Amniotic epithelial cell (primary cell): ENCODE measurements around the gene GPC1.
"Not testable (repeated sequence)": the region's sequence is repeated elsewhere in the genome, so short reads cannot be mapped to it uniquely, and the experiment has no call there.

ENCODE experiments used
- DNase-seq: peaks from one replicate; pipeline ENCODE4 v3.0.0-alpha.2; 2010; ENCODE audit warnings: low read depth

Gene GPC1

DNA sequence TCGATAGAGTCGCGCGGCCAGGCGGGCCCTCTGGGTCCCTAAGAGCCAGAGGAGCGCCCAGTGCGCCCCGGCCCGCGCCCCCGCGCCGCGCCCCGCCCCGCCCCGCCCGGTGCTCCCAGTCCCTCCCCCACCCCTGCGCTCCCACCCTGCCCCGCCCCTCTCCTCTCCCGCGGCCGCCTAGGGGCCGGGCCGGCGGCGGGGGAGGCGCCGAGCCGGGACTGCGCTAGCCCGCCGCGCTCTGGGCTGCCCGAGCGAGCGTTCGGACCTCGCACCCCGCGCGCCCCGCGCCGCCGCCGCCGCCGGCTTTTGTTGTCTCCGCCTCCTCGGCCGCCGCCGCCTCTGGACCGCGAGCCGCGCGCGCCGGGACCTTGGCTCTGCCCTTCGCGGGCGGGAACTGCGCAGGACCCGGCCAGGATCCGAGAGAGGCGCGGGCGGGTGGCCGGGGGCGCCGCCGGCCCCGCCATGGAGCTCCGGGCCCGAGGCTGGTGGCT is at the start of gene GPC1:
Gene GPC1 (plus strand): TSS at position 207 of the 491 bp plus-strand sequence. CDS start 256 bp downstream, at position 463.
- peak; percentile 69 for DNase-seq

DNA sequence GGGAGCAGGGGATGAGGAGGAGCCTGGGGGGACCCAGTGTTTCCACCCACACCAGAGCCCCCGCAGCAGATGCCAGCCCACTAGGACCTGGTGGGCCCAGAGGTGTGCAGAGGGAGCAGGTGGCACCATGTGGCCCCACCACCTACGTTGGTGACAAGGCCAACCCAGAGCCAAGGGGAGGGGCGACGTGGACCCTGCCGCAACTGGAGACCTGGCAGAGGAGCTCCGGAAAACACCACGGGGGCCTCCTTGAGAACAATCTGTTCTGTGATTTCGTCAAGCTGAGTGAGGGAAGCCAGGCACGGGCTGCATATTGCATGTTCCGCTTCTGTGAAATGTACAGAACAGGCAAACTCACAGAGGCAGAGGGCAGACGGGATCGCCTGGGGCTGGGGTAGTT is 49.1 kb upstream of the GPC1 start:
- peak; percentile 79 for DNase-seq

DNA sequence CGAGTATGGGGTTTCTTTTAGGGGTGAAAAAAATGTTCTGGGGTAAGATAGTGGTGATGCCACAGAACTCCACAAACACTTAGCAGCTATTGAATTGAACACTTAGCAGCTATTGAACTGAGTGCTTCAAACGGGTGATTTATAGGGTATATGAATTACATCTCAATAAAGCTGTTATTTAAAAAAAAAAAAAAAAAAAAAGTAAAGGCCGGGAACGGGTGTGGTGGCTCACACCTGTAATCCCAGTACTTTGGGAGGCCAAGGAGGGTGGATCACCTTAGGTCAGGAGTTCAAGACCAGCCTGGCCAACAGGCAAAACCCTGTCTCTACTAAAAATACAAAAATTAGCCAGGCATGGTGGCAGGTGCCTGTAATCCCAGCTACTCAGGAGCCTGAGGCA is 48.7 kb upstream of the GPC1 start:
- DNase-seq = not testable (repeated sequence)

DNA sequence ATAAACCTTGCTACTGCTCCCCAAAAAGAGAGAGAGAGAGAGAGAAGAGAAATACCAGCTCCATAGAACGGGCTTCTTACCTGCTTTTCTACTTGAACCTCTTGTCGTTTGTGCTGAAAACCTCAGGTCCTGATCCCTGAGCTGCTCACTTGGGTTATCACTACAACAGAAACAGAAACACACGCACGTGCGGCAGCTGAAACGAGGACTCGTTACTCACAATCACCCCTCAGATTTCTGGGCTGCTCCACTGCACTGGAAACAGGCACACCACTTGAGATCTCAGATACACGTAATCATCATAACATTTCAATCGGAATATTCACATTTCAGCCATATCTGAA is 48.2 kb upstream of the GPC1 start:
- DNase-seq = no peak

DNA sequence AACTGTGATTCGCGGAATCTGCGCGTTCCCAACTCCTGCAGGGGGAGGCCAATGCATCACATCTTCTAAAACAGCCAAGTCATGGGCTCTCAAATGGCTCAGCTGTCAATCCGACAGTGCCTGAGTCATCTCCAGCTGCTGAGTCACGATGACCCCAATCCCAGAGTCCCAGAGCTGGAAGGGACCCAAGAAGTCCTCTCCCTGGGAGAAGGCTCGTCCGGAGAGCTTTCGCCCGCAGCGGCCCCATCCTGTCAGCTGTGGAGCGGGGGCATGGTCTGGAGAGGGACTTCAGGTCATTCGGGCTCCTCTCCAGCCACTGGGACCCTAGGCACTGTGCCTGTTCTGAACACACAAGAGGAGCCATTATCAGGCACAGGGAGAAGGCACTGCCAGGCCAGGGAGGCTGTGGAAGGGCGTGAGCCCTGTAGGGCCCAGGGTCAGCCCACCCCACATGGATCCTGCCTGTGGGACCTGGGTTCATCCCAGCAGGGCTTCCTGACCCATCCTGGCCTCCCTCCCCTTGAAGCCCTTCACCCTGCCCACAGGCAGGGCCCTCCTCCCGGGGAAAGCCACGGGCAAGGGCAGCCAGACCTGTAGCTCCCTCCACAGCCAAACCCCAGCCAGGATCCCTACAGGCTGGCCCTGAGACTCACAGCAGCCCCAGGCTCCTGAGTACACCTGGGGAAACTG is 47.6 kb upstream of the GPC1 start:
- peak; percentile 93 for DNase-seq

DNA sequence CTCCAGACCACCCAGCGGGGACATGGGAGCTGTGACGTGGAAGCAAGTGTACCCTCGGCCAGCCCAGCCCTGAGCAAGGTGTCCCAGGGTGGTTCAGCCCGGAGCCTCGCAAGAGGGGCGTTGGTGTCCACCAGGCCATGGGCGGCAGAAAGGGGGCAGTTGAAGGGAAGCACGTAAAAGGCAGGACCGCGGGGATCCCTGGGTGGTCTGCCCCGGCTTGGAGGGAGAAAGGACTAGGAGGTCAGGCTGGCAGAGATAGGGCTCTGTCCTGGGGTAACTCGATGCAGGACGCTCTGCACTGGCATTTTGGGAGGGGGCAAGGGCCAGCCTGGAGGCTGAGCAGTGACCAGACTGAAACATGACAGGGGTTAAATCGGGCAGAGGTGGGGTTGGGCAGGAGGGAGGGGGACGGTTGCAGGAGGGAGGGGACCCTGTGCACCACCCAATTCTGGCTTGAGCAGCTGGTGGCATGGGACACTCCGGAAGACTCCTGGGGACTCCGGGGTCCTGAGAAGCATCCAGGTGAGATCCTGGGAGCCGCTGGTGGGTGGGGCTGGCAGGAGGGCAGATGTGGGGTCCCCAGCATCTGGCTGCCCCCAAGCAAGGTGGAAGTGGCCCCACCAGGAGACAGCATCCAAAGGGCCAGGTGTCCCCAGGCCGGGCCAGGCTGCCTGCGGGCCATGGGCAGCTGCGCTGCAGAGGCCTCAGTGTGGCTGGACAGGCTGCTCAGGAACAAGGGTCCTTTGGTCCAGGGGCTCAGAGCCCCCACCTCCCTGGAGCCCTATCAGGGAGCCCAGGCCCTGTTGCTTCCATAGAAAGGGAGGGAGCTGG is 46.8 kb upstream of the GPC1 start:
- no peak for DNase-seq

GRCh38 chr2:240389302-240389805 is 46.1 kb upstream of the GPC1 start:
- no peak for DNase-seq

DNA sequence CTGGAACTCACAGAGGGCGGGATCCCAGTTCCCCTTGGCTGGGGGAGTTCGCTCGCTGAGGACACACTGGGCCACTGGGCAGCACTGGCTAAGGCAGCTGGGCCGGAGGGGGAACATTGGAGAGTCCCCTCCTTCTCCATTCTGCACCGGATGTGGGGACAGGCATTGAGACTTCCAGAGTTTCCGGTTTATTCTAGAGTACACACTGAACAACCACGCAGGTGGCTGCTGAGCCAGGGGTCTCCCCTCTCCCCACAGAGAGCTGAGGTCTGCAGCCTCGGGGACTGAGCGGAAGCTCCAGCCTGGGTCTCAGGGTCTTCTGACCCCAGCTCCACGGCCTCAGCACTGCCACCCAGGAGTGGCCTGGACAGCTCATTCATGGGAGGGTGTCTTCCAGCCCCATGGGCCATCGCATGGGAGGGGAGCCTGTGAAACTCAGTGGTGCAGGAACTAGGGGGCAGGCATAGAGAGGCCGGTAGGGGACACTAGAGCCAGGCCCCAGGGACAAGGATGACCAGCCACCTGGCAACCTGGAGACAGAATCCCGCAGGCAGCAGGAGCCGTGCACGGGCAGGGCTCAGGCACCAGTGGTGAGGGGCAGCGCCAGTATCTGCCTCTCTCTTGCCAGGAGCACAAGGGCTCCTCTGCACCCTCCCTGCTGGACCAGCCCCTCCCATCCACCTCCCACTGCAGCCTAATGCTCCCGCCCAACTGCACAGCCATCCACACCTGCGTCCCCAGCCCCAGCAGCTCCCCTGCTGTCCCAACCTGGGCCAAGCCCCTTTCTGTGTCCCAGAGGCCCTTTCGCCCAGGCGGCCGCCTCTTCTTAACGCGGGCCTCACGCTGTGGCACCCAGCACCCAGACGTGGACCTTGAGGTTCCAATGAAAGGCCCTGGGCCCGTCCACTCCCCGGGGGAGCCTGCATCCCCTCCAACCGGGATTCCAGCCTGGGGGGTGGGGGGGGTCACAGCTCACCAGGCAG is 45.1 kb upstream of the GPC1 start:
- no peak for DNase-seq

GRCh38 chr2:240391111-240392051 is 44.1 kb upstream of the GPC1 start:
- DNase-seq = no peak

- no peak for DNase-seq
Observed at GRCh38 chr2:240392084-240392947, 43.1 kb upstream of the GPC1 start.

- DNase-seq = no peak
Observed at GRCh38 chr2:240392948-240393830, 42.3 kb upstream of the GPC1 start.

DNA sequence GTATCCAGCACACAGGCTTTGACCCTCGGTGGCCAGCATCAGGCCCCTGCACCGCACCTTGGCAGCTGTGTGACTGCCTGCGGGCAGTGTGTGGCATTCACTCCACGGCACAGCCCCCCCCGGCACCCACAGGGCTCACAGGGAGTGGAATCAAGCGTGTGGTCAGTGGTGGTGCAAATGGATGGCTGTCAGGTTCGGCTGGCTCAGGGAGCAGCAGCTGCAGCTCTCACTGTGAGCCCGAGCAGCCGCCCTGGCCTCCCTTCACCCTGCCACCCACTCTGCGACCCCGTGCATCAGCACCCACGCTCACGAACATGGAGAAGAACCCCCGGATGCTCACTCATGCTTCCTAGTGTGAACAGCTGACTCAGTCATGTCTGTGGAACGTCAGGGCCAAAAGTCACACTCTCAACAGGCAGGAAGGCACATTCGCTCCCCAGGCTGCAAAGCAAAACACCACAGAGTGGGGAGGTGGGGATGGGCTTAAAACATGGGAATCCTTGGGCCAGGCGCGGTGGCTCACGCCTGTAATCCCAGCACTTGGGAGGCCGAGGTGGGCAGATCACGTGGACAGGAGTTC is 41.5 kb upstream of the GPC1 start:
- peak; percentile 42 for DNase-seq

DNA sequence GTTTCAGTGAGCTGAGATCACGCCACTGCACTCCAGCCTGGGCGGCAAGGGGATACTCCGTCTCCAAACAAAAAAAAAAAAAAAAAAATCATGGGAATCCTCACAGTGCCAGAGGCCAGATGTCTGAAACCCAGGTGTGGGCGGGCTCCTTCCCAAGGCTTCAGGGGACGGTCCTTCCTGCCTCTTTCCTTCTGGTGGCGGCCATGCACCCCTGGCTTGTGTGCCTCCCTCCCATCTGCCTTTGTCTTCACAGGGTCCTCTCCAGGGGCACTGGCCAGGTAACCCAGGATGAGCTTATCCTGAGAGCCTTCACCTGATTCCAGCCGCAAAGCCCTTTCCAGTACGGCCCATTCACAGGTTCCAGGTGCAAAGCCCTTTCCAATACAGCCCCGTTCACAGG is 40.9 kb upstream of the GPC1 start:
- DNase-seq = no peak

DNA sequence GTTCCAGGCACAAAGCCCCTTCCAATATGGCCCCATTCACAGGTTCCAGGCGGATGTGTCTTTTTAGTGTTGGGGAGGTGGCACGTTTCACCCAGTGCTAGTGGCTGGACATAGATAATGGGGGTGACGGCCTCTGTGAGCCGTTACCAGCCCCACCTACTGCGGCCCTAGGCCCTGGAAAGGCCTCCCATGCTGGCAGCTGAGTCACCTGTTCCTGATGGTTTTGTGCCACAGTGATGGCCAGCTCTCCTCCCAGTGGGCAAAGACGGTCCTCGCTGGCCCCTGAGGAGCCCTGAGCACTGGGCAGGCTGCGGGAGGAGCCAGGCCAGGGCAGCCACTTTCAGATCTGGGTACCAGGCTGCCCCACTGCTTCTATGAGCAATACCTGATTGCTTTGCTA is 40.0 kb upstream of the GPC1 start:
- no peak for DNase-seq

DNA sequence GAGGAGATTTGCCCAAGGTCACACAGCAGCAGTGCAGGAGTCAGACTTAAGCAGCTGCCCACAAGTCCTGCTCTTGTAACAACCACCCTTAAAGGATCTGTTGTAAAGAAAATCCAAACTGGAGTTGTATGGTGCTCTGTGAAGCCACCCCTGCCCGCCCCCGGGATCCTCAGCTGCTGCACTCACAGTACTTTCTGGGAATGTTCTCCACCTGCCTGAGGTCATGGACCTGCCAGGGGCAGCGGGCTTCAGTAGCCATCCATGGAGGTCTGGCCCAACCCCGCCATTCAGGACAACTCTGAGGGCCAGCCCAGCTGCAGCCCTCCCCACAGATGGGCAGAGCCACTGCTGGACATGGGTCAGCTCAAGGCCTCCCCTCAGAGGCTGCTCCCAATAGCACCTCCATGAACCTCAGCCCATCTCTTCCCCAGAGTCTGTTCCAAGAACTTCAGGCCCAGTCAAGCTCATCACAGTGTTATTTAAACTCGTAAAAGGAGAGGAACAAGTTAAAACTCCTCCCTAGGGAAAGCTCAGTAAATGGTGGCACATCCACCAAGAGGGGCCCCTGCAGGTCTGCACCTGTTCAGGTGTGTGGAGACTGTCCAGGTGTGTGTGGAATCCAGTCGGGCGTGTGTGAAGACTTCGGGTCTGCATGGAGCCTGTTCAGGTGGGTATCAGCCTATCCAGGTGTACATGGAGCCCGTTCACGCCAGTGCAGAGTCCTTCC is 39.4 kb upstream of the GPC1 start:
- no peak for DNase-seq

GRCh38 chr2:240396623-240397541 is 38.6 kb upstream of the GPC1 start:
- DNase-seq = no peak

- no peak for DNase-seq
Observed at GRCh38 chr2:240397542-240397916, 37.9 kb upstream of the GPC1 start.
